Trophoblast cell (in vitro differentiated cells and primary cell): ENCODE data around the gene DSE.

ENCODE experiments used
- DNase-seq, 2 donors: peaks; one replicate each; pipeline ENCODE4 v3.0.0-alpha.2; 2016
- H2AFZ ChIP-seq: 2 replicates; pipeline ENCODE4 v1.6.1; 2013; ENCODE audit warnings: low read length, moderate library complexity, mild to moderate bottlenecking; ENCODE audit not compliant: insufficient read depth, poor library complexity
- H2AK5ac ChIP-seq: 2 replicates; pipeline ENCODE4 v1.6.1; 2013; ENCODE audit warnings: mild to moderate bottlenecking, low read length
- H2BK120ac ChIP-seq: 2 replicates; pipeline ENCODE4 v1.6.1; 2013; ENCODE audit warnings: low read length, mild to moderate bottlenecking, moderate library complexity; ENCODE audit not compliant: insufficient read depth, poor library complexity
- H2BK12ac ChIP-seq: 2 replicates; pipeline ENCODE4 v1.6.1; 2013; ENCODE audit warnings: mild to moderate bottlenecking, low read length, moderate library complexity
- H2BK5ac ChIP-seq: 2 replicates; pipeline ENCODE4 v1.6.1; 2013; ENCODE audit warnings: low read length, low read depth, moderate library complexity, mild to moderate bottlenecking; ENCODE audit not compliant: poor library complexity
- H3K14ac ChIP-seq: 2 replicates; pipeline ENCODE4 v1.6.1; 2013; ENCODE audit warnings: mild to moderate bottlenecking, low read length
- H3K18ac ChIP-seq: 2 replicates; pipeline ENCODE4 v1.6.1; 2013; ENCODE audit warnings: mild to moderate bottlenecking, low read length
- H3K23ac ChIP-seq: 2 replicates; pipeline ENCODE4 v1.6.1; 2013; ENCODE audit warnings: low read length
- H3K27ac ChIP-seq: 2 replicates; pipeline ENCODE4 v1.5.1; 2013; ENCODE audit warnings: low read depth, mild to moderate bottlenecking, inconsistent platforms, low read length, moderate library complexity
- H3K27me3 ChIP-seq: 2 replicates; pipeline ENCODE4 v1.6.1; 2013; ENCODE audit warnings: inconsistent platforms, mild to moderate bottlenecking, low read length, moderate library complexity; ENCODE audit not compliant: insufficient read depth
- H3K36me3 ChIP-seq, 2 experiments: 1 replicate in 1 of 2; 2 replicates in 1 of 2; pipeline ENCODE4 v1.6.1; 2013; ENCODE audit warnings: low read length in 2 of 2, mild to moderate bottlenecking in 2 of 2, moderate library complexity in 1 of 2; ENCODE audit not compliant: insufficient read depth in 2 of 2, control insufficient read depth in 1 of 2
- H3K4ac ChIP-seq: 2 replicates; pipeline ENCODE4 v1.6.1; 2013; ENCODE audit warnings: low read depth, mild to moderate bottlenecking, low read length, moderate library complexity
- H3K4me1 ChIP-seq, 2 experiments: 1 replicate in 1 of 2; 2 replicates in 1 of 2; pipeline ENCODE4 v1.6.1; 2013; ENCODE audit warnings: low read length in 2 of 2, mild to moderate bottlenecking in 2 of 2, moderate library complexity in 1 of 2; ENCODE audit not compliant: insufficient read depth in 2 of 2, control insufficient read depth in 1 of 2
- H3K4me2 ChIP-seq: 2 replicates; pipeline ENCODE4 v1.6.1; 2013; ENCODE audit warnings: inconsistent platforms, mild to moderate bottlenecking, low read length, moderate library complexity
- H3K4me3 ChIP-seq: 2 replicates; pipeline ENCODE4 v1.5.1; 2013; ENCODE audit warnings: mild to moderate bottlenecking, low read depth, low read length, inconsistent platforms
- H3K79me1 ChIP-seq: one replicate; pipeline ENCODE4 v1.6.1; 2013; ENCODE audit warnings: low read length
- H3K79me2 ChIP-seq: 2 replicates; pipeline ENCODE4 v1.6.1; 2013; ENCODE audit warnings: low read length, mild to moderate bottlenecking; ENCODE audit not compliant: control insufficient read depth, insufficient read depth, poor library complexity
- H3K9ac ChIP-seq: 2 replicates; pipeline ENCODE4 v1.6.1; 2013; ENCODE audit warnings: mild to moderate bottlenecking, low read length
- H3K9me3 ChIP-seq: 2 replicates; pipeline ENCODE4 v1.6.1; 2013; ENCODE audit warnings: low read depth, mild to moderate bottlenecking, control low read depth, inconsistent platforms, low read length; ENCODE audit not compliant: insufficient read depth
- H4K12ac ChIP-seq: 2 replicates; pipeline ENCODE4 v1.6.1; 2013; ENCODE audit warnings: low read depth, mild to moderate bottlenecking, low read length, moderate library complexity
- H4K8ac ChIP-seq: 2 replicates; pipeline ENCODE4 v1.6.1; 2013; ENCODE audit warnings: low read depth, mild to moderate bottlenecking, low read length, moderate library complexity
- H4K91ac ChIP-seq: one replicate; pipeline ENCODE4 v1.6.1; 2013; ENCODE audit warnings: low read depth, mild to moderate bottlenecking, low read length, moderate library complexity
- WGBS: extraction: QIAGEN DNeasy Blood & Tissue Kit; methylation state at CpG from one replicate; pipeline ENCODE4 v1.1.7; 2013; ENCODE audit warnings: missing lambda C conversion rate; ENCODE audit not compliant: insufficient read length, insufficient coverage; ENCODE audit errors: extremely low coverage; 5-methylcytosine and 5-hydroxymethylcytosine counted together

Gene DSE

GRCh38 chr6:116491610-116492330, 121.0 kb downstream of the DSE start:
- no peak overlapping the region for H4K12ac ChIP-seq
- H3K4me1 ChIP-seq, result no peaks in the 10 kb centered on the region
- no peaks in the 10 kb centered on the region for H3K36me3 ChIP-seq
- H2BK12ac ChIP-seq, result no peak overlapping the region
- no peak overlapping the region for H4K8ac ChIP-seq
- H2BK120ac ChIP-seq, result no peak overlapping the region
- H4K91ac ChIP-seq, result no peak overlapping the region
- no peak overlapping the region for H3K18ac ChIP-seq
- H3K4ac ChIP-seq, result no peak overlapping the region
- H3K27me3 ChIP-seq, result no peaks in the 10 kb centered on the region
- H3K79me1 ChIP-seq, result no peaks in the 10 kb centered on the region
- H3K9ac ChIP-seq, result no peak overlapping the region
- no CpG with 5 or more reads among the region's 1 CpG for WGBS
- H2BK5ac ChIP-seq, result no peak overlapping the region
- no peak overlapping the region for H3K4me3 ChIP-seq
- no peak overlapping the region for H3K23ac ChIP-seq
- no peak overlapping the region for H2AFZ ChIP-seq
- no peaks in the 10 kb centered on the region for H3K79me2 ChIP-seq
- no peaks in the 10 kb centered on the region for H3K9me3 ChIP-seq
- no peak overlapping the region for H2AK5ac ChIP-seq
- DNase-seq, result no peak
- H3K4me2 ChIP-seq, result no peak overlapping the region
- H3K27ac ChIP-seq, result no peak overlapping the region
- no peak overlapping the region for H3K14ac ChIP-seq

DNA sequence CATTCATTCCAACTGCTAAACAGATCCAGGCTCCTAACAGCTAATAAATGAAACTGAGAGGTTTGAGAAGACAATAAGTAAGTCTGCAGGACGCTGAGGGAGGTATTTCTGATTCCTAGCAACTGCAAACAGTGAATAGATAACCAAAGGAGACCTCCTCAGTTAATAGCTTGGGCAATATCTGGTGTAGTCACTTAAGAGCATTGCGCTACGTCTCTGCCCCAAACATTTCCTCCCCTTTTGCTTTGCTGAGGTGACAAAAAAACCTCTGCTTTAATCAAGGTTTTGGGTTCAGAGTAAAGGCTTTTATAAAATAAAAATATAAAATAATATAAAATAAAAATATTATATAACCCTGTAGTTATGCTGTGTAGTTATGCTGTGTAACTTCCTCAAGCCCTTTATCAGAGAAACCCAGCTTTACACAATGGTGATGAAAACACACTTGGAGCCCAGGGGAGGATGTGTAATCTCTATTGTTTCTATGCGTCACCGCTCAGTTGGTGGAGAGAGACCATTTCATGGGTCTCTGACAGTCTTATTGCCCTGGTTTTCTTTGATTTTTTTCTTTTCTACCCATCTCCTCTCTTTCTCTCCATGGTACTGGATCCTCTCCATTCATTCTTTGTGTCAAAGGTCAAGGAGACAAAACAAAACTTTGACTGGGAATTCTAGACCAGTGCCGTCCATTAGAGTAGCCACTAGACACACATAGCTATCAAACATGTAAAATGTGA, 121.8 kb downstream of the DSE start:
- Histone ChIP-seq H3K4me1 (no peaks in the 10 kb centered on the region), H3K14ac (no peak overlapping the region), H2AK5ac (no peak overlapping the region), H3K27me3 (no peaks in the 10 kb centered on the region), H2AFZ (no peak overlapping the region), H3K79me1 (no peaks in the 10 kb centered on the region), H3K4me2 (no peak overlapping the region), H2BK12ac (no peak overlapping the region), H3K79me2 (no peaks in the 10 kb centered on the region), H4K8ac (no peak overlapping the region), H3K4ac (no peak overlapping the region), H3K4me3 (no peak overlapping the region), H2BK120ac (no peak overlapping the region), H3K23ac (no peak overlapping the region), H3K36me3 (no peaks in the 10 kb centered on the region), H3K9me3 (peaks cover 1% of the 10 kb centered on the region), H4K91ac (no peak overlapping the region), H4K12ac (no peak overlapping the region), H2BK5ac (no peak overlapping the region), H3K27ac (no peak overlapping the region), H3K9ac (no peak overlapping the region), H3K18ac (no peak overlapping the region)
- WGBS, result no CpG with 5 or more reads among the region's 6 CpGs
- no peak for DNase-seq
